ENCODE measurements around the gene LRRC27. TPM values are rescaled to one million over a fixed set of nuclear protein-coding genes. Genes with fewer than 3 reads are reported as not detected.

The LRRC27 gene
- total RNA-seq, 4 donors from 2014 or later = 3.1 to 5.8 (median 4.4) TPM

DNA sequence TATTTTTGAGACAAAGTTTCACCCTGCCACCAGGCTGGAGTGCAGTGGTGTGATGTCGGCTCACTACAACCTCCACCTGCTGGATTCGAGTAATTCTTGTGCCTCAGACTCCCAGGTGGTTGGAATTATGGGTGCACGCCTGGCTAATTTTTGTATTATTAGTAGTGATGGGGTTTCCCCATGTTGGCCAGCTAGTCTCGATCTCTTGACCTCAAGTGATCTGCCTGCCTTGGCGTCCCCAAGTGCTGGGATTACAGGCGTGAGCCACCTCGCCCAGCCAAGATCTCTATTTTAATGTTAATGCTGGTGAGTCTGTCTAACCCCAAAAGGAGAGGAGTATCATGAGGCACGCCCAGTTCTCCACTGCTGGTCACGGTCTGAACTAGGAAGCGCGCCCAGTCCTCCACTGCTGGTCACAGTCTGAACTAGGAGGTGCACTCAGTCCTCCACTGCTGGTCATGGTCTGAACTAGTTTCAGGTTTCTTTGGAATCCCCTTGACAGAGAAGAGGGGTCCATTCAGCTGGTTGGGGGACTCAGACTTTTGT is 5.6 kb upstream of the LRRC27 start:
- Histone ChIP-seq H3K36me3 (peaks cover 0 to 15% of the 10 kb centered on the region in 2 donors), H3K27ac (no peak overlapping the region), H3K9me3 (no peaks in the 10 kb centered on the region), H3K27me3 (no peaks in the 10 kb centered on the region), H3K4me1 (peaks cover 0 to 36% (median 7%) of the 10 kb centered on the region in 3 donors), H3K4me3 (no peak overlapping the region)
- 96 to 100% methylated on average over 2 to 8 of the region's 11 CpGs for WGBS, 2 donors (ENCODE audit: low coverage in 1 of 2)
- no peak for ATAC-seq
- TF ChIP-seq, protein P1, sequence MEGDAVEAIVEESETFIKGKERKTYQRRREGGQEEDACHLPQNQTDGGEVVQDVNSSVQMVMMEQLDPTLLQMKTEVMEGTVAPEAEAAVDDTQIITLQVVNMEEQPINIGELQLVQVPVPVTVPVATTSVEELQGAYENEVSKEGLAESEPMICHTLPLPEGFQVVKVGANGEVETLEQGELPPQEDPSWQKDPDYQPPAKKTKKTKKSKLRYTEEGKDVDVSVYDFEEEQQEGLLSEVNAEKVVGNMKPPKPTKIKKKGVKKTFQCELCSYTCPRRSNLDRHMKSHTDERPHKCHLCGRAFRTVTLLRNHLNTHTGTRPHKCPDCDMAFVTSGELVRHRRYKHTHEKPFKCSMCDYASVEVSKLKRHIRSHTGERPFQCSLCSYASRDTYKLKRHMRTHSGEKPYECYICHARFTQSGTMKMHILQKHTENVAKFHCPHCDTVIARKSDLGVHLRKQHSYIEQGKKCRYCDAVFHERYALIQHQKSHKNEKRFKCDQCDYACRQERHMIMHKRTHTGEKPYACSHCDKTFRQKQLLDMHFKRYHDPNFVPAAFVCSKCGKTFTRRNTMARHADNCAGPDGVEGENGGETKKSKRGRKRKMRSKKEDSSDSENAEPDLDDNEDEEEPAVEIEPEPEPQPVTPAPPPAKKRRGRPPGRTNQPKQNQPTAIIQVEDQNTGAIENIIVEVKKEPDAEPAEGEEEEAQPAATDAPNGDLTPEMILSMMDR (IDR thresholded peaks at IDR 0.05) = no peak
- TF ChIP-seq EP300 (IDR thresholded peaks at IDR 0.05) = no peak
- no peak for TF ChIP-seq POLR2AphosphoS5 (IDR thresholded peaks at IDR 0.05)
- TF ChIP-seq POLR2A (IDR thresholded peaks at IDR 0.05) = no peak

DNA sequence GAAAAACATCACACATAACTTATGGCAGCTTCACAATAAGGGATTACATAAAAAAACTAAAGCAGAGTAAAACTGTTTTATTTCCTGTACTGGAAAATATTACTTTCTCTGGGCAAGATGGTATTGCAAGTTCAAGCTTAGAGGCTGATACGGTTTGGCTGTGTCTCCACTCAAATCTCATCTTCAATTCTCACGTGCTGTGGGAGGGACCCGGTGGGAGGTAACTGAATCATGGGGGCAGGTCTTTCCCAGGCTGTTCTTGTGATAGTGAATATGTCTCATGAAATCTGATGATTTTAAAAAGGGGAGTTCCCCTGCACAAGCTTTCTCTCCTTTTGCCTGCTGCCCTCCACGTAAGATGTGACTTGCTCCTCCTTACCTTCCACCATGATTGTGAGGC is 5.1 kb upstream of the LRRC27 start:
- Histone ChIP-seq H3K9me3 (no peaks in the 10 kb centered on the region), H3K36me3 (peaks cover 0 to 15% of the 10 kb centered on the region in 2 donors), H3K27ac (no peak overlapping the region), H3K4me3 (no peak overlapping the region), H3K27me3 (no peaks in the 10 kb centered on the region), H3K4me1 (peaks cover 0 to 36% (median 7%) of the 10 kb centered on the region in 3 donors)
- no peak for TF ChIP-seq POLR2A (IDR thresholded peaks at IDR 0.05)
- TF ChIP-seq, protein P1 (IDR thresholded peaks at IDR 0.05) = no peak
- no peak for TF ChIP-seq EP300 (IDR thresholded peaks at IDR 0.05)
- TF ChIP-seq POLR2AphosphoS5 (IDR thresholded peaks at IDR 0.05) = no peak
- 59 to 67% methylated on average over 3 of the region's 4 CpGs for WGBS, 2 donors (ENCODE audit: low coverage in 1 of 2)
- ATAC-seq = no peak

DNA sequence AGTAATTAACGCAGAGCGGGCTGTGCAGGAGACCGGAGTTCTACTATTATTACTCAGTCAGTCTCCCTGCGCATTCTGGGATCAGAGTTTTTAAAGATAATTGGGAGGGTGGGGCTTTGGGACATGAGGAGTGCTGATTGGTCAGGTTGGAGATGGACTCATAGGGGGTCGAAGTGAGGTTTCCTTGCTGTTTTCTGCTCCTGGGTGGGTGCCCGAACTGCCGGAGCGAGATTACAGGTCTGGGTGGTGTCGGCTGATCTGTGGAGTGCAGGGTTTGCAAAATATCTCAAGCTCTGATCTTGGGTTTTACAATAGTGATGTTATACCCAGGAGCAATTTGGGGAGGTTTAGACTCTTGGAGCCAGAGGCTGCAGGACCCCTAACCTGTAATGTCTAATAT is 3.9 kb upstream of the LRRC27 start:
- peaks cover 0 to 15% of the 10 kb centered on the region in 2 donors for H3K36me3 ChIP-seq
- H3K9me3 ChIP-seq = no peaks in the 10 kb centered on the region
- no peak for ATAC-seq
- no peaks in the 10 kb centered on the region for H3K27me3 ChIP-seq
- no peak overlapping the region for H3K4me3 ChIP-seq
- H3K4me1 ChIP-seq = peaks cover 0 to 46% (median 13%) of the 10 kb centered on the region in 3 donors
- WGBS, 2 donors (ENCODE audit: low coverage in 1 of 2) = 79 to 86% methylated on average over 5 to 9 of the region's 9 CpGs
- TF ChIP-seq, protein P1 (IDR thresholded peaks at IDR 0.05) = no peak
- TF ChIP-seq POLR2AphosphoS5 (IDR thresholded peaks at IDR 0.05) = no peak
- TF ChIP-seq POLR2A (IDR thresholded peaks at IDR 0.05) = no peak
- TF ChIP-seq EP300 (IDR thresholded peaks at IDR 0.05) = no peak
- H3K27ac ChIP-seq = no peak overlapping the region

DNA sequence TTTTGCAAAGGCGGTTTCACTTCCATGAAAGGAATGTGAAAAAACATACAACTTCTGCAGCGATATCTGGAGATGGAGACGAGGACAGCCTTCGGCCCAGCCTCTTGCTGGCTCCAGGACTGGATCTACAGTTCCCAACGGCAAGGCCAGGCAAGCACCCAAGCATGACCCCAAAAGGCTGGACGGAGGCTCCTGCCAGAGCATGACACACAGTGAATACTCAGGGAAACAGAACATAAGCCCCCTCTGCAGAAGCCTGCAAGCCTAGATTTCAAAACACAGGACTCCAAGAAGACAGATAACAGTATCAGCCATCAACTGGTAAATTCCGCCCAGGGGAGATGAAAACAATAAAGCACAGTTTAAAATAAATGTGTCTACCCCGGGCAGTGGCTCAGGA is 3.3 kb upstream of the LRRC27 start:
- 50 to 59% methylated on average over 2 to 5 of the region's 8 CpGs for WGBS, 2 donors (ENCODE audit: low coverage in 1 of 2)
- H3K4me3 ChIP-seq = no peak overlapping the region
- H3K27ac ChIP-seq = no peak overlapping the region
- TF ChIP-seq, protein P1 (IDR thresholded peaks at IDR 0.05) = no peak
- TF ChIP-seq POLR2A (IDR thresholded peaks at IDR 0.05) (no peak), POLR2AphosphoS5 (IDR thresholded peaks at IDR 0.05) (no peak), EP300 (IDR thresholded peaks at IDR 0.05) (no peak)
- no peaks in the 10 kb centered on the region for H3K9me3 ChIP-seq
- H3K27me3 ChIP-seq = no peaks in the 10 kb centered on the region
- peaks cover 0 to 11% of the 10 kb centered on the region in 2 donors for H3K36me3 ChIP-seq
- H3K4me1 ChIP-seq = peaks cover 0 to 46% (median 13%) of the 10 kb centered on the region in 3 donors
- no peak for ATAC-seq
